Fibroblast of skin of right quadriceps (primary cell): ENCODE measurements around the gene KCNIP2.
A peak's percentile ranks its signal among the peaks of the same experiment; 100 is the strongest.

Experiments used
- DNase-seq: peaks from one replicate; pipeline ENCODE4 v3.0.0-alpha.2; 2013

The KCNIP2 gene

GRCh38 chr10:101843032-101844021, at the start of gene KCNIP2:
TSS of gene KCNIP2 (minus strand) at chr10:101843800. CDS start at chr10:101843568, 232 bp downstream.
- DNase-seq: no peak

- DNase-seq: peak; percentile 8
These were observed 49.3 kb upstream of the KCNIP2 start for GRCh38 chr10:101892782-101893391.

DNA sequence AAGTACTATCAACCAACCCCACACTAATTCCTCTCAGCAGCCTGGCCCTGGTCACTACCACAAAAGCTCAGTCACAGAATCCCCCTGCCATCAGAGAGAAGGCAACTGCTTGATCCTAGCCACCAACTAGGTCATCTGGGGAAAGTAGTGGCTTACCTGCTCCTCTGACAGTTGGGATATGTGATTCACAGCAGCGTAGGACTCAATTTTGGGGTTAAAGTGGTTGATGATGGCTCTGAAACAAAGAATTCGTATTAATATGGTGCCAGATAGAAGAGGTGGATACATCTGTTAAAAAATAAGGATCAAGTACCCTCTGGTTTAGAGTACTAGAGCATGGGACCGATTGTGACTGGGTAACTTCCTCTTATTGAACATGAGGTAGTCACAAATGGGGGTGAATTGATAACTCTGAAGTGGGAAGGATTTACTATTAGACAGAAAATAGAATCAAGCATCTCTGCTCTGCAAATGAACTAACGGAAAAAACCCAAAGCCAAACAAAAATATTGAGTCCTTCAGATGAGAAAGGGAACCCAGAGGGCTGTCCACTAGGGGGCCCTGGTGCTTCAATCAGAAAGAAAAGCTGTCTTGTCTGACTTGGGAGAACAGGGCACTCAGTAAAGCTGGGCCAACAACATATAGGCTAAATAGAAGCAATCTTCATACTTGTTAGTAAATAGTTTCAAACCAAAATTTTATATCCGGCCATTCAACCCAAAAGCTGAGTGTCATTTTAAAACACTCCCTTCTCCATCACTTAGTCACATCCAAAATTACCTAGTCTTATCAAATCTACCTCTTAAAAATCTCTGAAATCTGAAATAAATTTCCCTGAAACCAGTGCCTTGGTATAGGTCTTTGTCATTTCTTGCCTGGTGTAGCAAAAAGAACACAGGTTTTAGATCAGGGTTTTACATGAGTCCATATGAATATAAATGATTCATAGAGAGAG, 45.9 kb upstream of the KCNIP2 start:
- peak; percentile 70 for DNase-seq

DNA sequence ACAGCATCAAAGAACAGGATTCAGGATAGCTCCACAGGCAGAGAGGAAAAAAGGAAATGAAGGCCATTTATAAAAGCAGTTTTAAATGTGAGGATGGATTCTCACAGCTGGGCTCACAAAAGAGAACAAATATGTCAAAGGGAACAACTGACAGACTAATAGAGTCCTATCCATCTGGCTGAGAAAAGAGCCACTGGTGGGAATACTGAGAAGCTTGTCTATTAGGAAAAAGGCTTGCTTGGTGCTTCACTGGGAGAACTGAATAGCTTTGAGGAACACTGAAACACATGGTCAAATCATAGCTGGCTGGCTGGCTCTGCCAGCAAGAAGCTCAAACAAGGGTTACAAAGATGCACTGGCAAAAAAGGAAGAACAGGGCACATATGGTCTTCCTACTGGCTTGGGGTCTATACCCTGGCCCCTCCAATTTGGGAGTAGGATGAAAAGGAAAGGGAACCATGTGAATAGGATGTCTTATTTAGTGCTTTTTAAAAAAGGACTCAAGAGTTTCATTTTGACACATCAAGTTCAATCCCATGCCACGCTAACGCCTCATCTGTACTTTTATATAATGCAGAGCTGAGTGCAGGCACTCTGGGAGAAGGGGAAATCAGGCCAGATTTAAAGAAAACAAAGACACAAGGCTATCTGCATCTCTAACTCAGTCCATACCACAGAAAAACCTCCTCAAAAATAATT, 44.8 kb upstream of the KCNIP2 start:
- DNase-seq: no peak

DNA sequence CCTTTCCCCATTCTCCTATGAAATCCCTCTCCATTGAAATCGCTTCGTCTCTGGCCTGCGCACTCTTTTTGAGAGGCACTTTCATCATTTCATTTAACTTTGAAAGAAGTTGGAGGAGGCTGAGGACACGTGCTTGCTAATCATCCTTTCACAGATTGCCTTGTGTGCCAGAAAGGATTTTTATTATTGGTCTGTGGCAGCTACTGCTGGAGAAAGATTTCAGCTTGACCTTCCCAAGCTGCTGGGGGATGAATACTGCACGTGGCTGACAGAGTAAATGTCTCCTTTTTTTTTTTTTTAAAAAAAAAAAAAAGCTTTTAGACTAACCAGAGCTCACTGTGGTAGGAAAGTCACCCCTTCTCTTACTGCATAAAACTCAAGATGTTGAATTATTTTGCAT, 44.2 kb upstream of the KCNIP2 start:
- DNase-seq: no peak

DNA sequence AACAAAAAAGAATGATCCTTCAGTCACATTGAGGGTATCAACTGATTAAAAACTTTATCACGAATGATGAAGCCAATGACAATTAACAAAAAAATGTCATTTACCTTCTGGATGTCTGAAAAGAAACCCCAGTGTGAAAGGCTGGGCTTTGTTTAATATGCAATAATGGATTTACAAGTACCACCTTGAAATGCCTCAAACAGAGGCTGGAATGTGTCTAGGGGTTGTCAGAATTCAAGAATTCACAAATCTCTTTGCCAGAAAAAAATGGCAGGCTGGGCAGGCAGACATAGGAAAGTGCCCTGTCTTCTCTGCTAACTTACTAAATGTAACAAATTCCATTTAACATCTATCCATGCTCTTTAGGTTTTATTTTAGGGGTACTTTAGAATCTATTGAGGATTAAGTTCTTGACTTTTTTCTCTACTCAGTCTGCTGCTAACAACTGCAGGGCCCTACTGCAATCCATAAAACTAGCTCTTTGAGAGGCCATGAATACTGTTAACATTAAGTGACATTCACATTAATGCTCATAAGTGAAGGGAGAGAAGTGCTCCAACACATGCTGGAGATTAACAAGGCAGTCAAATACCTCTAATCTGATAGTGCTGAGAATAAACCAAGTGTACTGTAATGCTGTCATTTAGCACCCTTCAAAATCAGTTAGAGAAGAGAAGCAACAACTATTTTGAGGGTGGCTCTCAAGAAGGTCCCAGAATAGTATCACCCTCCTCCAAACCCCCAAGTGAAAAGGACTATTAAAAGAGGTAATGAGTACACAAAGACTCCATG, 43.1 kb upstream of the KCNIP2 start:
- no peak for DNase-seq

GRCh38 chr10:101881036-101881774, 37.6 kb upstream of the KCNIP2 start:
- DNase-seq: no peak

DNA sequence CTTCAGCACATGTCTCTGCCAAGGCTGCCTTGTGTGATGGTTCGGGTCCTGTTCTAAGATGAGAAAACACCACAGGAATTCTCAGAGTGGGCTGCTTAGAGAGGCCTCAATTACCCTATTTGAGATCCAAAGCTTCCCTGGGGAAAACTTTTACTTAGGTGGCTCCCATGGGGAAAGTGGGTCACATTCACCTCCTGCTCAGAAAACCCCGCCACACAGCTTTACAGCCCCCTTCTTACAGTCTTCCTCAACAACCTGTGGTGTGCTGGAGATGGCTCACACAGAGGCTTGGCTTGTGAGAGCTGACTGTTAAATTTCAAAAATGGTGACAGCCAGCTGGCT, 36.6 kb upstream of the KCNIP2 start:
- no peak for DNase-seq

GRCh38 chr10:101879456-101880231, 36.0 kb upstream of the KCNIP2 start:
- DNase-seq: peak; percentile 32

GRCh38 chr10:101878869-101879268, 35.3 kb upstream of the KCNIP2 start:
- no peak for DNase-seq

DNA sequence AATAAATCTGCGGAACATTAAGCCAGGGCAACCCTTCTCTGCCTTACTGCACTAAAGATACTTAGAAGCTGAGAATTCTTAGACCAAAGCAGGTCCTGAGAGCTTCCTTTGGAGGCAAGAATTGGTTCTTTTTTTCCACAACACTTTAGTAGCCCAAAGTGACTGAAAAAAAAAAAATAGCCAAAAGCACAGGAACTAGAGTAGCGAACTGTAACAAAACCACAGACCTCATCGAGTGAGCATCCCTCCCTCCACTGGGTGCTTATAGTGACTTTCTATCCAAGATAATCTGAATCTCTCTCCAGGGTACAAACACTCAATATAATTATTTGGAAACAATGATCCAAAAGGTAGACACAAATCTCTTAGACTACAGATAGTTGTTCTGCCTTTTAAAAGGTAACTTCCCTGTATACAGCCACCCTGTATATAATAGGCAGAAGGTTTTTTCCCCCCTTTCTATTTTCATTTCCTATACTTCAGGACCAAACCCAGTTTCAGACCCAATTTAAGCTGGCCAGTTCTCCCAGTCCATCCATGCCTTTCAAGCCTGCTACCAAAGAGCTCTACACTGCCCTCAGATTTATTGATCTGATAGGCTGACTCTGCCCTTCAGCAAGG, 31.6 kb upstream of the KCNIP2 start:
- no peak for DNase-seq

GRCh38 chr10:101874252-101874651, 30.7 kb upstream of the KCNIP2 start:
- DNase-seq: no peak

DNA sequence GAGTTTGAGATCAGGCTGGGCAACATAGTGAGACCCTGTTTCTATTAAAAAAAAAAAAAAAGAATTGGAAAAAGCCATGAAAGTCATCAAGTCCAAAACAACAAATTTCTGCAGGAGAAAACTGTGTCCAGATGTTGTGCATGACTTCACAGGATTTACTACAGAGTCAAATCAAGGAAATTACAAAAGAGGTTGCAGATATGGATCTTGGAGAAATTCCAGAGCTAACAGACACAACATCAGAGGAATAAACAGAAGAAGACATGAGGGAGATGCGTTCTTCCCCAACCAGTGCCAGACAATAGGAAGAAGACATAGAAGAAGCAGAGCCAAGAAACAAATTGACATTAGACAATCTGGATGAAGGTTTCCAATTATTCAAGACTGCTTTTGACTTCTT, 24.3 kb upstream of the KCNIP2 start:
- DNase-seq: peak; percentile 14

DNA sequence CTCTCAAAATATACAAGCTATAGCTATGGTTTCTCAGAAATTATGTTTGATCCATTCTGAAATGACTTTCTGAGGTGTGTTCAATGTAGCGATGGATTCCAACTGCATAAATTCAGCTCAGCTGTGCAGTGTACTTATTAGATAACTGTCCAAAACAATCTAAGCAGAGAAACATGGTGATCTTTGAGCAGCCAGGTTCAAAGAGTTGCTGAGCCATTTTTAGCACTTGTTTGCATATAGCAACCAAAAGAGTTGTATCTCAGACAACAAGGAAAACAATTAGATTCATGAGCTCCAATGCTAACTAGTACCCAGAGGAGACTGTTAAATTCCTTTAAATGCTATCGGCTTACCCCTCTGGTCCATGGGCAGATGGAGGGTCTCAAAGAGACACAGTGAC, 15.9 kb upstream of the KCNIP2 start:
- no peak for DNase-seq

DNA sequence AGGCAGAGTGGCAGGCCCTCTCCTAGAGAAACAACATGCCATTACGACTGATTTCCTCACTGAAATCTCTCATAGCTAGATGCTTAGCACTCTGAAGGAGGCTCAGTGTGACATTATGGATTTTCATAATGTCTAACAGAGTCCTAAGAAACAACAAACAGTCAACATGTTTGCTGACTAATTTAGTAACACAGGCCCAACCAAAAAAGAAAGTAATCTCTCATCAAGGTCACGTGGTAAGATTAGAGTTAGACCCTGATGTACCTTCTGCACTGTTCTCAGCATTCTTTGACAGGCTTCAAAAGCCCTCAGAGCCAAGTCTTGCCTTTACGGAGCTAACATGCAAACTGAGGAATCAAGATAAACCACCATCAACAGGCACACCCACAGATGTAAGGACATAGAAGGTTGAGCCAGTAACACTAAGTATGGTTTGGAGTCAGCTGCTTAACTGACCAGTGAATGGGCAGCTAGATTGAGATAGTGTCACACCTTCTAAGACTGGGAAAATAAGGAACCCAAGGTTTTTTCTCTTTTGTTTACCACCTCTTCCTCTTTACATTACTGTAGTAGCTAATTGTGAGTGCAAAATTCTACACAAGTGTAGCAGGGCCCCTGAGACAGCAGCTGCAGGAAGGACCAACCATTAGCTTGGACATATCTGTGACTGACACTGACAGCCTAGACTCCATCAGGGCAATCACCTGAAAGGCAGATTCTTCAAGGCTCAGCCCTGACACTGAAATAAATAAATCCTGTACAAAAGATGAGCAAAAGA, 15.3 kb upstream of the KCNIP2 start:
- no peak for DNase-seq

DNA sequence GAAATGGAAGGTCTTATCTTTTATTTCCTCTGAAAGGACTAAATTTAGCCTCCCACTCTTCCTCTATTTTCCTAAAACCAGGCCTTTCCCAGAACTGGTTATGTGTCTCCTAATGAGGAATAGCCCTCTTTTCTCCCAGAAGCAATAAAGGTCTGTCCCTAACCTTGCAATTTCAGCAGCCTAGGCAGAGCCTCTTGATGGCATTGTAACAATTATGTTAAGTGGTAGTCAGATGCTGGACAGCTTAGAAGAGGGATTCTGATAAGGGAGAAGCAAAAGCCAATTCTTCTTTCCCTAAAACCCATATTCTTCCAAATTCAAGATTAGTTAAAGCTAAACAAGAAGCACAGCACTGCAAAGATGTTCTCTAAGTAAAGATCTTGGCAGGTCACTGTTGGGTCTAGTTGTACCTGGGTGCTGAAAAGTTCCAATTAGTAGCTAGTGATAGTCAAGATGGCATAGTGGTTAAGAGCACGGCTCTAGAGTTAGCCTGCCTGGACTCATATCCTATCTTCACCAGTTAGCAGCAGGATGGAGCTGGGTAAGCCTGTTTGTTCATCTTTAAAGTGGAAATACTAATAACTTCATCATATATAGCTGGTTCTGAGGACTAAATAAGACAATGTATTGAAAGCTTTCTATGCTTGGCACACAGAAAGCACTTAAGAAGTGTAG, 14.3 kb upstream of the KCNIP2 start:
- DNase-seq: no peak

- no peak for DNase-seq
These were observed 13.0 kb upstream of the KCNIP2 start for GRCh38 chr10:101856626-101857025.
